HG03095 (cell line): Measurements from ENCODE around the gene DAD1.

ENCODE experiments used
- ATAC-seq: cut with Tn5 transposase; IDR thresholded peaks from one replicate; pipeline ENCODE4 v1.9.1; 2021; ENCODE audit warnings: moderate library complexity; ENCODE audit not compliant: unreplicated experiment

Gene DAD1

DNA sequence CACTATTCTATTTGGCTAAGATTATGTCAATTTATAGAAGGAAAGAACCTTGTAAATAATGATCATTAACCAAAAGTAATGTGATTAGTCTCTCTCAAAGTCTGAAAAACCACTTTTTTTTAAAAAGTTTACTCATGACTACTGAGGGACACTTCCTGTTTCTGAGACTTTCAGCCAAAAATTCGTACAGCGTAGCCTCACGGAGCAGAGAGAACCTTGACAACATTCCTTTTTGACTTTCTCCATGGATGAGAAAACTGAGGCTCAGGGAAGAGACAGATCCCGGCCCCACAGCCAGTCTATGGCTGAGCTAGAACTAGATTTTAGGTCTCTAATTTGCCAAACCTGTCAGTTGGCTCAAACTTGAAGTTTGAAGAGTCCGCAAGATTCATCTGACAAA, 68.2 kb downstream of the DAD1 start:
- ATAC-seq, result no peak

DNA sequence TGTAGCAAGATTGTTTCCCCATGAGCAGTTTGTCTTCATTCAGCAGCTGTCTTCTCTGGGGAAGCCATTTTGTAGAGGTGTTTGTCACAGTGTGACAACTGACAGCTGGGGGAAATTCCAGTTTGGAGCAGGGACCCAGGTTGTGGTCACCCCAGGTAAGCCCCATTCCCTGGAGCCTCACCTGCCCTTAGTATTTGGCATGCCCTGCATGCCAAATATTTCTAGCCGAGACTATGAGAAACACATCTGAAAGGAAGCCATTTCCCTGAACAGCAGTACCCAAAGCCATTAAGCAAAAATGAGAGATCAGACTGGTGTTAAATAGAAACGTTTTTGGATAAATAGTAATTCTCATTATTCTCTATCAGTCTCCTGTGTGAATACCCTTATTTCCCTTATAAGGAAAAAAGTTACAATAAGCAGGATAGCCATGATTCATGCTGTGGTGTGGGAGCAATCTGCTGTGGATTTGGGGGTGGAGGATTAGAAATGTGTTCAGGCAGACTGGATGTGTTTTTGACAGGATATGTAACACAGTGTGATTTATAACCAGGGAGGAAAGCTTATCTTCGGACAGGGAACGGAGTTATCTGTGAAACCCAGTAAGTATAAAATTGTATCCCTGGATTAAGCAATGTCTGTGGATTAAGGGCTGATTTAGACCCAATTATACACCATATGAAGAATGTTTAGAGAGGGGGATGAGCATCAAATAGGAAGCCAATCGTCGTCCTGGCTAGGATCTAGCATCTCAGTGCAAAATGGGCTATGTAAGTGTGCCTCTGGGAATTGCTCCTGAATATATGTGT, 68.9 kb downstream of the DAD1 start:
- no peak for ATAC-seq

DNA sequence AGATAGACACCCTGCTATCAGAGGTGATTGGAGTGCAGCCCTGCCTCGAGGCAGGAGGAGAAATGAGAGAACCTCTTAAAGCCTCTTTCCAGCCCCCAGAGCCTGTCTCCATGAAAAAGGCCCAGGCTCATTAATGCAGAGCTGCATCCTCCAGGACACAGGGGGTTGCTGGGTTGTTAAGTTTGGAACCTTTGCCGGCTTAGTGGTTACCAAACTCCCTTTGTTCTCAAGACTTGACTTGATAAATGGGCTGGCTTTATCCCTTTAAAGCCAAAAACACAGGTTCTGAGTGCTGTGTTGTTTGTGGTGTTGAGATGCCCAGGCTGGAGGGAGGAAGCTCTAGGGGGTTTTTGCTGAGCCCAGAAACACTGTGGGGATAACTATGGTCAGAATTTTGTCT, 71.0 kb downstream of the DAD1 start:
- ATAC-seq, result no peak

DNA sequence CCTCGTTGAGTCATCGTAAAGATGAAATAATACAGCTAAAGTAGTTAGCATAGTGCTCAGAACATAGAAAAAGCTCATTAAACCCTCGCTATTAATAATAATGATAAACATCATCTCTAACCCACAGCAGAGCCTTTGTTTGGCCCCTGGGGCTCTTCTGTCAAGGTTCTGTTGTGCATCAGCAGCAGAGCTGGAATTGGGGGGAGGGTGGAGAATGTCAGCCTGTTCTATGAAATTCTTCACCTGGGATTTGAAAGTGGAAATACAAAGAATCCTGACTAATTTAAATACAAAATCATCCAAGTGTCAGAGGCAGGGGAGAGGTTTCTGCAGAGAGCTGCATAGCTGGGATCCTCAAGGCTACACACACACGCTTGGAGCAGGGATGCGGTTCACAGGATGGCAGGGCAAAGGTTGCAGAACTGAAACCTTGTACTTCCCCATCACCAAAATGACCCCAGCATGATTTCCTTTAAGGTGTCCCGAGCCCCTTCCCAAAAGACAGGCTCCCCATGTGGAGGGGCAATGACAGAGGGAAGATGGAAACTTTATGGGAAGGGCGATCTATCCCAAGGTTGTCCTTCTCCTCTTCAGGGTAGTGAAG, 71.8 kb downstream of the DAD1 start:
- no peak for ATAC-seq

DNA sequence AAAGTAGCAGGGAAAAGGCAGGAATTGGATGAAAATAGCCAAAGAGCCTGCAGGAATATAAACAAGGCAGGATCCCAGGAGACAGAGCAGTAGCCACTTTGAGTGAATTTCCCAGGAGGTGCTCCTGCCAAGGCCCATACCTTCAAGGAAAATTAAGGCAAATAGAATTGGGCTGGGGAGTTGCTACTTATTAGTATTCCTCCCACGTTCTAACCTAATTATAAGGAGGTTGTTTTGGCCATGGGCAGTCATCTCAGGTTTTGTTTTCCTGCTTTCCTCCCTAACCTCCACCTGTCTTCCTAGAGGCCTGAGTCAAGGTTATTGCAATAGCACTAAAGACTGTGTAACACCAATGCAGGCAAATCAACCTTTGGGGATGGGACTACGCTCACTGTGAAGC, 73.1 kb downstream of the DAD1 start:
- no peak for ATAC-seq
